Sigmoid colon (tissue), 7 donors: ENCODE data around the gene AMOT. TPM values are rescaled to one million over a fixed set of nuclear protein-coding genes. Genes with fewer than 3 reads are reported as not detected.

ENCODE experiments used
- DNase-seq: peaks from one replicate; pipeline ENCODE4 v3.0.0-alpha.2; 2019
- H3K27ac ChIP-seq, 4 donors: fragments of 200-600 bp; sonication (generic); one replicate each; pipeline ENCODE4 v1.5.1; 2016 to 2019; ENCODE audit warnings: mild to moderate bottlenecking in 1 of 4
- H3K27me3 ChIP-seq, 3 donors: fragments of 200-600 bp; sonication (generic); one replicate each; pipeline ENCODE4 v1.5.1; 2019; ENCODE audit warnings: mild to moderate bottlenecking in 1 of 3
- H3K36me3 ChIP-seq, 4 donors: fragments of 200-600 bp; sonication (generic); one replicate each; pipeline ENCODE4 v1.5.1; 2016 to 2019
- H3K4me1 ChIP-seq, 4 donors: fragments of 200-600 bp; sonication (generic); one replicate each; pipeline ENCODE4 v1.5.1; 2017 to 2019
- H3K4me3 ChIP-seq, 4 donors: fragments of 200-600 bp; sonication (generic); one replicate each; pipeline ENCODE4 v1.5.1; 2017 to 2019; ENCODE audit warnings: mild to moderate bottlenecking in 2 of 4, moderate library complexity in 1 of 4
- H3K9me3 ChIP-seq, 4 donors: fragments of 200-600 bp in 3 of 4; sonication (generic) in 3 of 4; one replicate each; pipeline versions ENCODE4 v1.5.1 to v1.6.1; 2013 to 2019
- EP300 ChIP-seq, 4 donors: sonication (generic); formaldehyde crosslinking; IDR thresholded peaks; one replicate each; pipeline ENCODE4 v1.6.1; 2017; ENCODE audit warnings: antibody characterized with exemption in 4 of 4
- POLR2A ChIP-seq, 2 donors: fragments of 450-650 bp; IDR thresholded peaks; one replicate each; pipeline ENCODE4 v1.6.1; 2016; ENCODE audit warnings: antibody characterized with exemption in 2 of 2, mild to moderate bottlenecking in 2 of 2, moderate library complexity in 2 of 2
- POLR2AphosphoS5 ChIP-seq, 4 donors: sonication (generic); formaldehyde crosslinking; IDR thresholded peaks; one replicate each; pipeline ENCODE4 v1.6.1; 2017; ENCODE audit warnings: antibody characterized with exemption in 4 of 4
- WGBS, 2 donors: extraction: QIAGEN DNeasy Blood & Tissue Kit; methylation state at CpG; one replicate each; pipeline ENCODE4 v1.1.7; 2013; 5-methylcytosine and 5-hydroxymethylcytosine counted together
- intact Hi-C: fragments of 100-400 bp; cut with DNase I; formaldehyde crosslinking; loops from one replicate; pipeline ENCODE4 v1.15.1; 2023
- polyA plus RNA-seq, 3 donors: library from polyadenylated mRNA; stranded (reverse); fragments of 200-250 nt; gene quantifications; one replicate each; pipeline ENCODE4 v1.2.3, GENCODE V29; 2013
- total RNA-seq, 4 donors: library from RNA; depleted of rRNA; stranded (reverse); fragments of >200 nt; gene quantifications; one replicate each; pipeline ENCODE4 v1.1.0, GENCODE V29; 2016
- TF ChIP-seq, protein P1 (sequence below), 4 experiments: fragments of 450-650 bp in 3 of 4; fragments of 200-600 bp in 1 of 4; IDR thresholded peaks; one replicate each; pipeline ENCODE4 v1.5.1; 2016 to 2019; ENCODE audit warnings: antibody characterized with exemption in 4 of 4, mild to moderate bottlenecking in 3 of 4, moderate library complexity in 2 of 4
- donor health status: healthy with polysubstance abuse.
- donor health status: Bipolar disorder and iron deficiency.
- donor health status: healthy.

AMOT gene
- total and polyA plus RNA-seq, 7 donors = 2.1 to 31.9 (median 14.1) TPM

GRCh38 chrX:112830540-112830939 is 10.1 kb downstream of the AMOT start:
- intact Hi-C loops = no loop called here
- peaks cover 0 to 27% (median 2%) of the 10 kb centered on the region in 4 donors for H3K4me1 ChIP-seq
- no peak overlapping the region for H3K27ac ChIP-seq
- no peak overlapping the region for H3K4me3 ChIP-seq
- no peaks in the 10 kb centered on the region for H3K9me3 ChIP-seq
- WGBS, 2 donors = 96 to 100% methylated on average over 3 of the region's 3 CpGs
- H3K27me3 ChIP-seq = peaks cover 0 to 7% (median 0%) of the 10 kb centered on the region in 3 donors
- no peak for DNase-seq
- no peaks in the 10 kb centered on the region for H3K36me3 ChIP-seq
- TF ChIP-seq EP300 (IDR thresholded peaks at IDR 0.05) (no peak), POLR2A (IDR thresholded peaks at IDR 0.05) (no peak), POLR2AphosphoS5 (IDR thresholded peaks at IDR 0.05) (no peak)
- TF ChIP-seq, protein P1, sequence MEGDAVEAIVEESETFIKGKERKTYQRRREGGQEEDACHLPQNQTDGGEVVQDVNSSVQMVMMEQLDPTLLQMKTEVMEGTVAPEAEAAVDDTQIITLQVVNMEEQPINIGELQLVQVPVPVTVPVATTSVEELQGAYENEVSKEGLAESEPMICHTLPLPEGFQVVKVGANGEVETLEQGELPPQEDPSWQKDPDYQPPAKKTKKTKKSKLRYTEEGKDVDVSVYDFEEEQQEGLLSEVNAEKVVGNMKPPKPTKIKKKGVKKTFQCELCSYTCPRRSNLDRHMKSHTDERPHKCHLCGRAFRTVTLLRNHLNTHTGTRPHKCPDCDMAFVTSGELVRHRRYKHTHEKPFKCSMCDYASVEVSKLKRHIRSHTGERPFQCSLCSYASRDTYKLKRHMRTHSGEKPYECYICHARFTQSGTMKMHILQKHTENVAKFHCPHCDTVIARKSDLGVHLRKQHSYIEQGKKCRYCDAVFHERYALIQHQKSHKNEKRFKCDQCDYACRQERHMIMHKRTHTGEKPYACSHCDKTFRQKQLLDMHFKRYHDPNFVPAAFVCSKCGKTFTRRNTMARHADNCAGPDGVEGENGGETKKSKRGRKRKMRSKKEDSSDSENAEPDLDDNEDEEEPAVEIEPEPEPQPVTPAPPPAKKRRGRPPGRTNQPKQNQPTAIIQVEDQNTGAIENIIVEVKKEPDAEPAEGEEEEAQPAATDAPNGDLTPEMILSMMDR (IDR thresholded peaks at IDR 0.05) = no peak

- TF ChIP-seq EP300 (IDR thresholded peaks at IDR 0.05) (no peak), POLR2AphosphoS5 (IDR thresholded peaks at IDR 0.05) (no peak), POLR2A (IDR thresholded peaks at IDR 0.05) (no peak)
- TF ChIP-seq, protein P1 (IDR thresholded peaks at IDR 0.05) = no peak
- Histone ChIP-seq H3K27me3 (peaks cover 0 to 5% (median 0%) of the 10 kb centered on the region in 3 donors), H3K4me3 (no peak overlapping the region), H3K36me3 (no peaks in the 10 kb centered on the region), H3K9me3 (no peaks in the 10 kb centered on the region), H3K27ac (no peak overlapping the region), H3K4me1 (no peaks in the 10 kb centered on the region)
- WGBS, 2 donors = 29 to 69% methylated on average over 1 of the region's 1 CpG
- intact Hi-C loops = no loop called here
- DNase-seq = no peak
These were observed 13.2 kb downstream of the AMOT start for GRCh38 chrX:112827292-112827903.

DNA sequence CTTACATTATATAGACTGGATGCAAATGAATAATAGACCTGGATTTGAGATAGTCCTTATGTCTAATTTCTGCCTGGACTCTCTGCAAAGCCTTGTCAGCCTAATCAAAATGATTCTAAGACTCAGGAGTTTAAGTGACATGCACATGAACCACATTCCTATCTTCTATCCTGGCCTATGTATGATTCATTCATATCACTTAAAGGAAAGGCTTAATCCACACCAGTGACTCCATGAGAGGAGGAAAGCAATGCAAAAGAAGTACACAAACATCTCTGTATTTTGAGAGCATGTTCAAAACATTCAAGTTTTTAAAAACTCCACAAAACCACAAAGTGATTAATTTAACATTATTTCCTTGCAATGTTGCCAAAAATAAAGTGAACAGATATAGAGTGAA is 14.6 kb downstream of the AMOT start:
- no peak for DNase-seq
- TF ChIP-seq POLR2AphosphoS5 (IDR thresholded peaks at IDR 0.05) (no peak), EP300 (IDR thresholded peaks at IDR 0.05) (no peak), POLR2A (IDR thresholded peaks at IDR 0.05) (no peak)
- TF ChIP-seq, protein P1 (IDR thresholded peaks at IDR 0.05) = no peak
- no peaks in the 10 kb centered on the region for H3K36me3 ChIP-seq
- no peaks in the 10 kb centered on the region for H3K9me3 ChIP-seq
- peaks cover 0 to 5% (median 0%) of the 10 kb centered on the region in 3 donors for H3K27me3 ChIP-seq
- intact Hi-C loops = no loop called here
- H3K4me3 ChIP-seq = no peak overlapping the region
- H3K4me1 ChIP-seq = no peaks in the 10 kb centered on the region
- H3K27ac ChIP-seq = no peak overlapping the region

DNA sequence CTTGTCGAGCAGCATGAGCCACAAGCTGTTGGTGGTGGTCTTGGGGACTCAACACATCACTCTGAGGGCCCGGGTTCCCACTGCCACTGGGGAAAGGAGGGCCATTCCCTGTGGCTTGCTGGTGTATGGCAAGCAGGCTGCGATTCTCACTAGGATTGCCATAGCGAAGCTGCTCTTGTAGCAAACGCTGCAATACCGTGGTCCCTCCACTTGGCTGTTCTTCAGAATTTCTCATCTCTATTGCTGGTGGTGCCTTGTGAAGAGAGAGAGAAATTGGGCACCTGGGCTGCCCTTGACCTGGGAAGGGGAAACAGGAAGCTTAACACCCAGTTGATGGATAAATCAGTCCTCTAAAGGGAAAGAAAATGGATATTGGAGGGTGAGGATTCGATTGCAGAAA is 17.7 kb downstream of the AMOT start:
- TF ChIP-seq EP300 (IDR thresholded peaks at IDR 0.05) (no peak), POLR2A (IDR thresholded peaks at IDR 0.05) (no peak), POLR2AphosphoS5 (IDR thresholded peaks at IDR 0.05) (no peak)
- TF ChIP-seq, protein P1 (IDR thresholded peaks at IDR 0.05) = no peak
- no peaks in the 10 kb centered on the region for H3K36me3 ChIP-seq
- WGBS, 2 donors = 94 to 96% methylated on average over 7 of the region's 7 CpGs

More for the DNA sequence above, 17.7 kb downstream of the AMOT start:
- no peaks in the 10 kb centered on the region for H3K9me3 ChIP-seq
- intact Hi-C loops = no loop called here
- H3K27ac ChIP-seq = no peak overlapping the region
- no peak for DNase-seq
- H3K4me1 ChIP-seq = peaks cover 0 to 23% (median 11%) of the 10 kb centered on the region in 4 donors
- no peak overlapping the region for H3K4me3 ChIP-seq
- H3K27me3 ChIP-seq = peaks cover 0 to 1% (median 0%) of the 10 kb centered on the region in 3 donors
